NCI-H1105 treated with DMSO at 0.1 percent for 48 hours (cell line): Measurements from ENCODE around the gene ZHX3.

Source experiments
- DNase-seq: peaks from one replicate; lab custom pipeline; 2025; lab: John Stamatoyannopoulos, UW

The ZHX3 gene

DNA sequence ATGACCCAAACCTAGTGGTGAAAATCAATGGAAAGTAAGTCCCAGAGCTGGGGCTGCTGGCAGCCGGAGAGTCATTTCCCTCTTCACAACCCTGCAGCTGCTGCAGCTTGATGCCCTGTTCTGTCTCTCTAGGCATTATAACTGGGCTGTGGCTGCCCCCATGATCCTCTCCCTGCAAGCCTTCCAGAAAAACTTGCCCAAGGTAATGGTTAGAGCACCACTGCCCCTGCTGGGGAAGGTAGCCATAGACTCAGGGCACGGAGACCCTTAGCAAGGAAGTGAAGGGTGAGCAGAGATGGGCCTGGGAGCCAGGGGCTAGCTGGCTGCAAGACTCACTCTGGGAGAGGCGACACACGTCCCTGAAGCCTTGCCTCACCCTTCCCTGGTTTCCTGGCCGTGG lies 35.1 kb upstream of the ZHX3 start:
- no peak for DNase-seq

DNA sequence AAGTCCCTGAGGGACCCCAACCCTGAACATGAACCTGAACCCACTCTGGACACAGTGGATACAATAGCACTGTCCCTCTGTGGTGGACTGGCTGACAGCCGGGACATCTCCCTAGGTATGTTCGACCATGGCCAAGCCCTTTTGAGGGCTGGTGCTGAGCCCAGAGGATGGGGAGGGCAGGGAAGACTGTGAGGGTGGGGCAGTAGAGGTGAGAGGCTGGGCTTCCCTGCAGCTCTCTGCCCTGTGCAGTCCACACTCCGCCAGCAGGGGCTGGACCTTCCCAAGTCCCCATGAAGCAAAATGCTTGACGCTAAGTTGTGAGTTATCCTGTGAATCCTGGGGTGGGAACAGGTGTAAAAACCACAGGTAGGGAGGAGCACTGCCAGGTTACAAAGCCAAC lies 34.6 kb upstream of the ZHX3 start:
- DNase-seq: no peak

- no peak for DNase-seq
These were observed 33.0 kb upstream of the ZHX3 start for GRCh38 chr20:41350408-41350962.

GRCh38 chr20:41349943-41350342 lies 32.4 kb upstream of the ZHX3 start:
- DNase-seq: no peak

DNA sequence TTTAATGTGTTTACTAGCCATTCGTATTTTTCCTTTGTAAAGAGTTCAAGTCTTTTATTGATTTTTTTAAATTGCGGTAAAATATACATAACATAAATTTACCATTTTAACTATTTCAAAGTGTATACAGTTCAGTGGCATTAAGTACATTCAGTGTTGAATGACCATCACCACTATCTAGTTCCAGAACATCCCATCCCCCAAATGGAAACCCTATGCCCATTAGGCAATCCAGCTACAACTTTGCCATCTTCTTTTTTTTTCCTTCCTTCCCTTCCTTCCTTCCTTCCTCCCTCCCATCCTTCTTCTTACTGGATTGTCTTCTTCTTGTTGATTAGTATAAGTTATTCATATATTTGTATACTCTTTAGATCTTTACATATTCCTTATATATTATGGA lies 31.7 kb upstream of the ZHX3 start:
- DNase-seq: no peak

- no peak for DNase-seq
These were observed 31.1 kb upstream of the ZHX3 start for GRCh38 chr20:41348430-41349172.

DNA sequence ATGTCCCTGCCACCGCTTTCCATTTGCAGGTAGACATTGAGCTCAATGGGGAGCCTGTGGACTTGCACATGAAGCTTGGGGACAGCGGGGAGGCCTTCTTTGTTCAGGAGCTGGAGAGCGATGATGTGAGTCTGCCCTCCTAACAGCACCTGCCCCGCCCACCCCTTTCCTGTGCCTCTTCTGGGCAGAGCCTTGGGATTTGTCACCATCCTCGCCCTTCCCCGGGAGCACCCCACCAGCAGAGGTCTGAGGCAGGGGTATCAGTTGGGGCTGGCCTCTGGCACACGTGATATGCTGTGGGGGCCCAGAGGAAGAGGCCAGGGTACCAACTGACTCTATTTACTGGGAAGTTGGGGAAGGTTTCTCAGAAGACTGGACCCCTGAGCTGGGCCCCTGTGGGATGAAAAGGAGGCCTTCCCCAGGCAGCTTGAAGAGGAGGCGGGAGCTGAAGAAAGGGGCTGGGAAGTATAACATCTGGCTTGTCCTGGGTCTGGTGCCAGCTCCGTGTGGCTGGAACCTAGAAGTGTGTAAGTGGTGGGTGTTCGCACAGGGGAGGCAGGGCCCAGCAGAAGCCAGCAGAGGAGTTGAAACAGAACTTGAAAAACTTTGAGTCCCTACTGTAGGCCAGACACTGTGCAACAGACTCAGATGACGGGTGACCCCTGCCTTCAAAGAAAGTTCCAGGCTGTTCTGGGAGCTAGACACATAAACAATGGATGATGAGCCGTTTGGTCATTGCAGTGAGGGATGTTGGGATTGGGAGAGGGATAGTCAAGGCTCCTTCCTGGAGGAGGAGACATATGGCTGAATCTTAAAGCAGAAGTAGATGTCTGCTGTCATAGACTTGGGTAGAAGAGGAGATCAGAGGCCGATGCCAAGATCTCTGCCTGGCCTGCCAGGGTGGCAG lies 30.2 kb upstream of the ZHX3 start:
- no peak for DNase-seq

- no peak for DNase-seq
These were observed 28.2 kb upstream of the ZHX3 start for GRCh38 chr20:41345729-41346067.

GRCh38 chr20:41344938-41345728 lies 27.6 kb upstream of the ZHX3 start:
- DNase-seq: no peak

- no peak for DNase-seq
These were observed 26.9 kb upstream of the ZHX3 start for GRCh38 chr20:41344477-41344876.

GRCh38 chr20:41342474-41343464 lies 25.2 kb upstream of the ZHX3 start:
- no peak for DNase-seq

DNA sequence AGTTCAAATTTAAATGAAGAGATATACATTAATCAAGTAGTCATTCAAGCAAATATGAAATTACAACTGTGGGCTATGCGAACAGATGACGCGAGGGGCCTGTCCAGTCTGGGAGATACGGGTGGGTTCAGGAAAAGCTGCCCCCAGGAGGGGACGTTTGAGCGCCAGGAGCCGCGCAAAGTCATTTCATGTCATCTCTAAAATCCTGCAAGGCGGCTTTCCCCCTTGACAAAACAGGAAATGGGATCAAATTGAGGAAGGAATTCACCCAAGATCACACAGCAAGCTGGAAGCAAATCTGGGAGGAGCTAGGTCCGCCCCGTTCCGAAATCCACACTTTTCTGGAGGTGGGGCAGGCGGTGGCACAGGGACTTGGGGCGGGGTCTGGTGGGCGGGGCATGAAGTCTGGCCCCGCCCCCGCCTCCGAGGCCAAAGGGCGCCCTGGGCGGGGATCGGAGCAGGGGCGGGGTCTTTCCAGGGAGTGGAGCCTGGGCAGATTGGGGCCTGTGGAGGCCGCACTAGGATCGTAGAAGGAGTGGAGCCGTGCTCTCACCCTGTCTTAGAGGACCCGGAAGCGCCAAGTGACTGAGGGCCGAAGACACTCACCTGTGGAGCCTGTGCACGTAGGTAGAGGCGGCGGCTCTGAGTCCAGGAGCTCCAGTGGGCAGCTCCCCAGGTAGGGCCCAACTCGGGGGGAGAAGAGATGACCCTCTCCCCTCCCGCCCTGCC lies 23.0 kb upstream of the ZHX3 start, which contains the start of gene LPIN3:
LPIN3 (plus strand) TSS at position 495 of the 729 bp plus-strand sequence. CDS start 4,983 bp downstream, outside the sequence.
- peak; percentile 90 for DNase-seq

GRCh38 chr20:41339957-41340326 lies 22.4 kb upstream of the ZHX3 start:
- DNase-seq: peak; percentile 78

DNA sequence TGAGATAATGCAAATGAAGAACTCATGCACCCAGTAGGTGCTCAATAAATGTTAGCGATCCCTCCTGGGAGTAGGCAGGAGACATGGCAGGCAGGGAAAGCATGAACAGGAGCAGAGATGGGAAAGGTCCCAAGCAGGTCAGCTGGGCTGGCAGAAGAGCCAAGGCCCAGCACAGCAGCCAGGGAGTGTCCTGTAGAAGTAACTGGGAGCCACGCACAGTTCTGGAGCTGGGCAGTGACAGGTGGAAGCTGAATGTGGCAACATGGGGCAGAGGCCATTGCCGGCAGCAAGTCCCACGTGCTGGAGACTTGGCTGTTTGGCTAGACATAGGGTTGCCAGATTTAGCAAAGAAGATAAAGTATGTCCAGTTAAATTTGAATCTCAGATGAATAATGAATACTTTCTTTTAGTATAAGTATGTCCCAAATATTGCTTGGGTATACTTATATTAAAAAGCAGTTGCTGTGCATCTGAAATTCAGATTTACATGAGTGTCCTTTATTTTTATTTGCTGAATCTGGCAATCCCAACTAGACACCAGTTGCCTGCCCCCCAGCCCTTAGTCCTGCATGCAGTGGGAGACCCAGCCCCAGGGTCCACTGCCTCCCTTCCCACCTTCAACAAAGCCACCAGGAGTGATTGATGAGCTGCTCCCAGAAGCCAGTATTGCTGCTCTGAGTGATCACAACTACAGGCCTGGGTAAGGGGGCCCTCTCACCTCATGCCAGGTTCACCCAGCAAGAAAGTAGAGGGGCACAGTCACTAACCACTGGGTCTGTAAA lies 19.4 kb upstream of the ZHX3 start:
- no peak for DNase-seq

DNA sequence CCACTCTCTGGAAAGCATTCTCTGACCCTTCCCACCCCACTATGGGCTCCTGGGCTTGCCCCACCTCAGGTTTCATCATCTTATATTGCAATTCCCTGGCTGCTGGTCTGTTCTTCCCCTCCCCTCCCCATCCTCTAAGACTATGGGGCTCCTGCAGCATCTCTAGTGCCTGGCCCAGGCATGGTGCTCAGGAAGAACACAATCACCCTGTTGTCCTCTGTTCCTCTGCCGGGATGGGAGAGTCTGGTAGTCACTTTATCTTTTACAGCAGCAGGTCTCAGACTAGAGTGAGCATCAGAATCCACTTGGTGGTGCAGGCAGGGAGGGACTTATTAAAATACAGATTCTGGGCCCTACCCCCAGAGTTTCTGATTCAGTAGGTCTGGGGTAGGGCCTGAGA lies 18.1 kb upstream of the ZHX3 start:
- no peak for DNase-seq

GRCh38 chr20:41334443-41335421 lies 17.2 kb upstream of the ZHX3 start:
- no peak for DNase-seq

- no peak for DNase-seq
These were observed 16.5 kb upstream of the ZHX3 start for GRCh38 chr20:41334036-41334435.

GRCh38 chr20:41331731-41332130 lies 14.2 kb upstream of the ZHX3 start:
- no peak for DNase-seq
